GM18511 (cell line): ENCODE results near the gene DNAJA3.
"Not testable (repeated sequence)": the region's sequence is repeated elsewhere in the genome, so short reads cannot be mapped to it uniquely, and the experiment has no call there.

ENCODE experiments used
- ATAC-seq: cut with Tn5 transposase; IDR thresholded peaks from one replicate; pipeline ENCODE4 v1.9.1; 2021; ENCODE audit warnings: mild to moderate bottlenecking, moderate library complexity; ENCODE audit not compliant: unreplicated experiment

The DNAJA3 gene

DNA sequence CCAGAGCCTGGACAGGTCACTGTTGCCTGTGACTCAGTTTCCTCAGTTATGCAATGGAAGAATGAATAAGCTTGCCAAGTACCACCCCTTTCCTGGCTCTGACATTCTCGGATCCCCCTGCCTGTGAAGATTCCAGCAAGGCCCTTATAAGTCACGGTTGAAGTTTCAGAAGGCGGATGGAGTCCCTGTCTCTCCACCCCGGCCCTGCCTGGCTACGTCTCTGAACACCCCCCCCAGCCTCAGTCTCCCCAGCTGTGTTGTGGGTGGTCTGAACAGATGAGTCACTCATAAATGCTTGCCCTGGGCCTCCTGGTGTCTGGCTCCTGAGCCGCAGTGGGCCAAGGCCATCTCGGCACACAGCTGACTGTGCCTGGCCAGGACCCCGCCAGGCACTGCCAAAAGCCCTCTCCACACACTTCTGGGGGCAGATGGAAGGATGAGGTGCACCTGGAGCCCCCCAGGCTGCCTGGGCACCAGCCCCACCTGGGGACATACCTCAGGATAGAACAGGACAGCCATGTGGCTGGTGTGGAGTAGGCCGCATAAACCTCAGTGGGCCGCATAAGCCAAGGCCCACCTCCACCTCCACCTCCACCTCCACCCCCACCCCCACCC, 38.6 kb upstream of the DNAJA3 start:
- no peak for ATAC-seq

DNA sequence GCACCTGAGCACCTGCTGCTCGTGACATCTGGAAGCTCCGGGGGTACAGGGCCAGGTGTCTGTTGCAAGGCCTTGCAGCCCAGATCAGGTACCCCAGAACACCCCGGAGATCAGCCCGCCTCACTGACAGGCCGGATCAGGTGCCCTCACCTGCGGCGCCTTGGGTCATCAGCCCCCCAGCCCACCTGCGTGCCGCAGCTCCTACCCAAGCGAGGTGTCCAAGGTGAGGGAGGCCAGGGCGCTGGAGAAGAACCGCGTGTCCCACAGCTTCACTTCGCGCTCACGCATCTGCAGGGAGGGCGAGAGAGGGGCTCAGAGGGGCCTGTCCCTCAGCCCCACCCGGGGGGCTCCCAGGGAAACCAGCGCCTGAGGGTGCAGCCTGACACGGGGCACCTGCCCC, 37.9 kb upstream of the DNAJA3 start:
- ATAC-seq, result no peak

DNA sequence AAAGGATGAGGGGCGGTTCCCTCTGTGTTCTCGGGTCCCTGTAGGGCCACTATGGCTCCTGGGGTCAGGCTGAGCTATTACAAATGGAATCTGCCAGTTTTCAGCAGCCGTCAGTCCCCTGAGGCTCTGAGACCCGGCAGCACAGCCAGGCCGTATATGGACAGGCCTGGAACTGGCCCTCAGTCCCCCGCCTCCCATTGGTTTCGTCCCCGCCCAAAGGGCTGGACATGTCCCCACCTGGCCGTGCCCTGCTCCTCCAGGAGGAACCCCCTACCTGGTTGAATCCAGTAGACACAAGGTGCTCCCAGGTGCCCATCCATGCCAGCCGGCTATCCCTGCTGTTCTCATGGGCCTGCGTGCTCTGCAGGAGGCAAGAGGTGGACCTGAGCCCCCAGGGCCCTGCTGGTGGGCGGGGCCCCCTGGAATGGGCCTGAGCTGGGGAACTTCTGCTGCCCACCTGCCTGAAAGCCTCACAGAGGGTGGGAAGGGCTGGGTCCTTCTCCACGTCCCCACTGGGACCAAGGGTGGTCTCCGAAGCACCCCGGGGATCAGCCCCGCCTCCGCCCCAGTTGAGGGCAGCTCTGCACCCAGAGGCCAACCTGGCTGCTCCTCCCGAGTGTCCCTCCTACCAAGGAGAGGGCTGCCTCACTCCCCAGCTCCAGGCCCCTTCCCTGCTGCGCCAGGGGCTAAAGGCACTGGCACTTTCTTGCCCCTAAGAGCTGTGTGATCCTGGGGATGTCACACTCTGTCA, 37.2 kb upstream of the DNAJA3 start:
- no peak for ATAC-seq

DNA sequence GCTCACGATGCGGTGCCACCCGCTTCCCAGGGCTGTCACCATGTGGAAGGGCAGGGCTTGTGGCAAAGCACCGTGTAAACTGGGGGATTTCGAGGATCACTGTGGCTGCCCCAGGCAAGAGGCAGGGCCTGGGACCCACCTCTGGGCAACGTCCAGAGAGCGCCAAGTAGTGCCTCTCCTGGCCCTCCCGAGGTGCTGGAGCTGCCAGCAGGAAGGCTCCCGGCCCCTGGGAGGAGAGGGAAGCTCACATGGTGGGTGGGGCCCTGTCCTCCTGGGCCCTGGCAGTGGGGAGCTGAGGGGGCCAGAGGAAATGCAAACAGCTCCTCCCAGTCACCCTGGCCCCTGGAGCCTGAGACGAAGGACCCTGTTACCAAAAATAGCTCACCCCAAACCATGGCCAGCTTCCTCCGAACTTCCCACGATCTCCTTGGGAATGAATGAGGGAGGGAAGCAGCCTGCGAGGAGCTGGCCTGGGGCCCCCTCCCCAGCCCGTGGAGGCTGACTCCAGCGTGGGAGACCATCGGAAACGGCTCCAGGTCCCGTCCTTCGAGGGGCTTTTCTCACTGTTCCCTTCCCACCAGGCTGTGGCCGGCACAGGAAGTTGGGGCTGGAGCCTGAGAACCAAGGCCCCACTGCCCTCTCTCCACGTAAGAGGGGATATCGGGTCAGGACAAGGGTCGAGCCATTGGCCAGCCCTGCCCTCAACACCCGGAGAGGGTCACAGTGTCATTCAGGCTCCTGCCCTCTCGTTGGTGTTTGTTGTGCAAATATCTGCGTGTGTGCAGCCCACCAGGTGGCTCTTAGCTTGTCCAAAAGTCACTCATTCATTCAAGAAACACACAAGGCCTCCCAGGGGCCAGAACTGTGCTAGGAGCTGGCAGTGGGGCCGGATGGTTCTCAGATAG, 36.4 kb upstream of the DNAJA3 start:
- ATAC-seq, result no peak

DNA sequence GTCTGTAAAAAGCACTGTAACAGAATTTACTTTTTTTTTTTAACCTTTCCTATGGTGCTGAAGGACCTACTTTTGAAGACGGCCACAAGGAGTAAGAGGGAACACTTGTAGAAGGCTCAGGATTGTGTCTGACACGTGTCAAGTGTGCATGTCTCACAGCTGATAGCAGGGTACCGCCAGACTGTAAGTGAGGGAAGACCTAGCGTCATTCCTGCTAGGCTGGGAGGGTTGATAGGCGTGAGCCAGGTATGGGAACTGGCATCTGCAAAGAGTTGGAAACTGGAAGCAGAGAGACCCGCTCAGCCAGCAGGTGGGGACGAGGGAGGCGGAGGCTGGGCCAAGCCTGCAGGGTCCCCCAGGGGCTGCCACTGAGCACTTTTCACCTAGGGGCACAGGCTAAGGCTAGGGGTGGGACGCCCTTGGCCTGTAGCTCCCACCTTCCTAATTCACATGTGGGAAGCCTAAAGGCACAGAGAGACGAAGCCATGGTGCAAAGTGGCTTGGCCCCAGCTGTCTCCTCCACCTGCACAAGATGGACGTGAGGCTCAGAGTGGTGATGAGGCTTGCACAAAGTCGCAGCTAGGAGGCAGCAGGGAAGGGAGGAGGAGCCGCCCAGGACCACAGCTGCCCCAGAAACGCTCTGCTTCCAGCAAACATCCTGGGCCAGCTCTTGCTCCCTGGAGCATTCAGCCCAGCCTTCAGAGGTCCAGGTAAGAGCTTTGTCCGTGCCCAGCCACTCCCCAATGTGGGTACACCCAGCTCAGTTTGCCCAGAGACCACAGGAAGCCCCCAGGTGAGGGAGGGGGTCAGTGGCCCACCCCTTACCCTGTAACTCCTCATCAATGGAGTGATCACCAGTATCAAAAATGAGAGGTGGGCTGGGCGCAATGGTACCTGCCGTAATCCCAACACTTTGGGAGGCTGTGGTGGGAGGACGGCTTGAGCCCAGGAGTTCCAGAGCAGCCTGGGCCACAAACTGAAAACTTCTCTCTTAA, 35.1 kb upstream of the DNAJA3 start:
- no peak for ATAC-seq

DNA sequence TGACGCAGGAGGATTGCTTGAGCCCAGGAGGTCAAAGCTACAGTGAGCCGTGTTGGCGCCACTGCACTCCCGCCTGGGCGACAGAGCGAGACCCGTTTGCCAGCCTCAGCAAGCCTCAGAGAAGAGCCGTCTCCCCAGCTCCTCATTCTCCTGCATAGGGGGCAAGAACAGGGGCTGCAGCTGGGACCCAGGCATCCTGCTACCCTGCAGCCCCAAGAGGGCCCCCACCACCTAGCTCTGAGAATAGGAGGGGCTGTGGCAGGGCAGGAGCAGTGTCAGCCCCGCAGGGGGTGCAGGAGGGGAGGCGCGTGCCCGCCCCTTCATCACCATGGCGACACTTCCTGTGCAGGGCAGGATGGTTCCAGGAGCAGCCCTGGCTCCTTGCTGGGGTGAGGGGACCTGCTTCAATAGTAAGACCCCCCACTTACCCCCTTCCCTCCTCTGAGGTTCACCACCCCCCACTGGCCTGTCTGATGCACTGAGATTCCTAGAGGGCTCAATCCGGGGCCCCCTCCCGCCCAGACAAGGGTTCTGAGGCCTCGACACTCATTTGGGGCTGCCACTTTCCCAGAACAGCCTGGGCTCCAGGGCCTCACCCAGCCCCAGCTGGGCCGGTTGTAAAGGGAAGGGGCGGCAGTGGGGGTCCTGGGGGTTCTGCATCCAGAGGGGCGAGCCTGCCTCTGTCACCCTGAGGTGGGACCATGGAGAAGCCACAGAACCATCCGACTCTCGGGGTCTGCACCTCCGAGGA, 33.9 kb upstream of the DNAJA3 start:
- no peak for ATAC-seq

DNA sequence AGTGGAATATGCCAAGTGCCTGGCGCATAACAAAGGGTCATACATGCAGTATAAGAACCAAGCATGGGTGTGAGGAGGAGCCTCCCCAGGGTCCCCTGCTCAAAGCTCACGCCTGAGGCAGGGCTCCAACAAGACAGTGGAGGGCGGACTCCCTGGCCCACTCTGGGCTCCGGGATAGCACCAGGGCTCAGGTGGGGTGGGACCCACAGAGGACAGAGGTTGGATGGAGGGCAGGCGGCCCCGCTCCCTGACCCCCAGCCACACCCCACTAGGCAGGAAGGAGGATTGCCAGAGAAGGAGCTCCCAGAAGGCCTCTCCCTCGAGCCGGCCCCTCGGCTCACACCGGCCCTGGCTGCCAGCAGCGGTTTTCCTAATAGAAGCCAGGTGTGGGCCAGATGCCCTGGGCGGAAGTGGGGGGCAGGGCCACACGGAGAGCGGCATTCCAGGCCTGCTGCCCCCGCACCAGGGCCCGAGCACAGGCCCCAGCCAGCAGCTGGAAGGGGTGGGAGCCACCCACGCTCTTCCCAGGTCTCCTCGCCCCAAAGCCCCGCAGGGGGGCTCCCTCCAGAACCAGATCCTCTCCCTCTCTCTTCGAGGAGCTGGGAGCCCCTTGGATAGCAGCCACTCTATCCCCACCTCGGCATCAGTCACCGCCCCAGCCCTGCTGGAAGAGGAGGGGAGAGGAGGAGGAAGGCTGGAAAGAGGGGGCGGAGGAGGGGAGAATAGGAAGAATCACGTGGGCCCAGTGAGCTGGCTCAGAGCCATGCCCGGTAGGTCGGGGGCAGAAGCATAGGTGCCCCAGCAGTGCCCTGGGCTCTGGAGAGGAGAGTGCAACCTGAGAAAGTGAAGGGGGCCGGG, 33.1 kb upstream of the DNAJA3 start:
- no peak for ATAC-seq

DNA sequence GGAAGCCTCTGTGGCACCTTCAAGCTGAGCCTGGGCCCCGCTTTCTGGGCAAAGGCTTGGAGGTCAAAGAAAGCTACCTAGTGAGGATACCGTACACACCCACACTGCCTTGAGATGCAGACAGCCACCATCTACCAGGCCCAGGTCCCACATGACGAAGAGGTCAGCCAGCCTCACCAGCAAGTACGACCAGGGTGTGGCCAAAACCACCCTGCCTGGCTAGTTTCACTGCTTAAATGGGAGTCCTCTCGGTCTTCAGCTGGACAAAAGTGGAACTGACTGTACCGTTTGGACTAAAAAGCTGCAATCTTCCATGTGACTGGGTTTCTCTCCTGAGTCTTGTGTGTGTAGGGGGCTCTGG, 32.4 kb upstream of the DNAJA3 start:
- no peak for ATAC-seq

DNA sequence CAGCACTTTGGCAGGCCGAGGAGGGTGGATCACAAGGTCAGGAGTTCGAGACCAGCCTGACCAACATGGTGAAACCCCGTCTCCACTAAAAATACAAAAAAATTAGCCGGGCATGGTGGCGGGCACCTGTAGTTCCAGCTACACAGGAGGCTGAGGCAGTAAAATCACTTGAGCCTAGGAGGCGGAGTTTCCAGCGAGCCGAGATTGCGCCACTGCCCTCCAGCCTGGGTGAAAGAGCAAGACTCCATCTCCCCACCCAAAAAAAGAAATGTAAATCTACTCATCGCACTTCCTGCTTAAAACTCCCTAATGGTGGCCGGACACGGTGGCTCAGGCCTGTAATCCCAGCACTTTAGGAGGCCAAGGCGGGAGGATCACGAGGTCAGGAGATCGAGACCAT, 31.8 kb upstream of the DNAJA3 start:
- ATAC-seq, result not testable (repeated sequence)

DNA sequence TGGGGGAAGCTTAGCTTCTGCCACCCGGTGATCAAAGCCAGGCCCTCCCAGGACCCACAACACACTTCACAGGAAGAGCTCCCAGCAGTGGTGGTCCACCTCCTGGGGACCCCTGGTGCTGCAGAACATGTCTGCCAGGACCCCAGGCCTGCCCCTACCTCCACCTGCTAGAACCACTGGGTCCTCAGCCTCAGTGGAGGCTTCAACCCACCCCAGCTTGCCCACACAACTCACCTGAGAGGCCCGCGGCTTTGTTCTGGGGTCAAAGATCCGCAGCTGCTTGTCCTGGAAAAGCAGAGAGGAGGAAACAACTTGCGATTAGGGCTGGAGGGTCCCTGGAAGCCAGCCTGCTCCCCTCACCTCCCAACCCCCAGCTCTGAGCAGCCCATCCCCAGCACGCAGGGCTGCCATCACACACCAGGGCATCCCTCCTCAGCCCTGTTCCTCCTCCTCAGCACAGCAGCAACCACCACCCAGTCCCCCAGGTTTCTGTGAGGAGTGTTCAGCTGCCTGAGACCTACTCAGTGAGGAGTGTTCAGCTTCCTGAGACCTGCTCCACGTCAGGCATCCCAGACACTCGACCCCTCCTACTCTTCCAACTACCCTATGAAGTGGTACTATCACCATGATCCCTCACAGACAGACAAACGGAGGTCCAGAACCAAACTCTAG, 30.5 kb upstream of the DNAJA3 start:
- ATAC-seq, result no peak

DNA sequence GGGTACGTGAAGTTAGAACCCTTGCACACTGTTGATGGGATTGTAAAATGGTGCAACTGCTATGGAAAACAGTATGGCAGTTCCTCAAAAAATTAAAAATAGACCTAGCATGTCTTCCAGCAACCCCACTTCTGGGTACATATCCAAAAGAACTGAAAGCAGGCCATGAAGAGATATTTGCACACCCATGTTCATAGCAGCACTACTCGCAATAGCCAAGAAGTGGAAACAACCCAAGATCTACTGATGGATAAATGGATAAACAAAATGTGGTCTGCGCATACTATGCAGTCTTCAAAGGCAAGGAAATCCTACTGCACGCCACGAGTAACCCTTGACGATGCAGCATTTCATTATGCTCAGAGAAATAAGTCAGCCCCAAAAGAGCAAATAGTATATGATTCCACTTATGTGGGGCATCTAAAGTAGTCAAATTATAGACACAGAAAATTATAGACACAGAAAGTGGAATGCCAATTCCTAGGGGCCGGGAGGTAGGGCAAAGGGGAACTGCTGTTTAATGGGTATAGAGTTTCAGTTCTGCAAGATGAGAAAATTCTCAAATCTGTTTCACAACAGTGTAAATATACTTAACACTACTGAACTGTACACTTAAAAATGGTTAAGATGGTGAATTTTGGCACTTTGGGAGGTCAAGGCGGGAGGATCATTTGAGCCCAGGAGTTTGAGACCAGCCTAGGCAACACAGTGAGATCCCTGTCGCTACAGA, 26.5 kb upstream of the DNAJA3 start:
- ATAC-seq, result no peak

DNA sequence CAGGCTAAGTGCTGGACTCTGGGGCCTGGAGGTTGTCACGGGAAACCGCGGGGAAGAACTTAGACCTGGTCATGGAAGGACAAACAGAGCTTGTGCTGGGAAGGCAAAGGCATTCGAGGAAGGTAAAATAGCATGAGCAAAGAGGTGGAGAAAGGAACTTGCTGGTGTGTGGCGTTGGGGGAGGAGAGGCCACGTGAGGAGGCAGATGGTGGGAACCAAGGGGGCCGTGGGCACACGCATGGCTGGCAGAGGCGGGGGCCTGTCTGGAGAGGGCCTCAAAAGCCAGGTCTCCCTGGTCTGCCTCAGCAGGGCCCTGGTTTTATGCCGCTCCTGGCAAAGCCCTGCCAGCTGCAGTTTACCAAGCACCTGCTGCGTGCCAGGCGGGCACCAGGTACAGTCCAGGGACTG, 24.6 kb upstream of the DNAJA3 start:
- ATAC-seq, result no peak

DNA sequence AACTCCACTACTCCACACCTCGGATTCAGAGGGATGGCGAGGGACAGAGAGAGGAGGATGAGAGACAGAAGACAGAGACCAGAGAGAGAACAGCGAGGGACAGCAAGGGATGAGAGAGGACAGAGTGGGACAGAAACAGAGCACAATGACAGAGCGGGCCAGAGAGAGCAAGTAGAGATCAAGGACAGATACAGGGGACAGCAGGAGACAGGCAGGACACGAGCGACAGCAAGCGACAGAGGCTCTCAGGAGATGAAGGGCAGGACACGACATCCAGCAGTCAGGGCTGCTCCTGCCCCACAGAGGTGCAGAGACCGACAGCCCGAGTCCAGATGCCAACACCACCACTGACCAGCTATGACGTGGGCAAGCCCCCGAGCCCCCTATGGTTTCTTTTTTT, 24.2 kb upstream of the DNAJA3 start:
- ATAC-seq, result no peak

DNA sequence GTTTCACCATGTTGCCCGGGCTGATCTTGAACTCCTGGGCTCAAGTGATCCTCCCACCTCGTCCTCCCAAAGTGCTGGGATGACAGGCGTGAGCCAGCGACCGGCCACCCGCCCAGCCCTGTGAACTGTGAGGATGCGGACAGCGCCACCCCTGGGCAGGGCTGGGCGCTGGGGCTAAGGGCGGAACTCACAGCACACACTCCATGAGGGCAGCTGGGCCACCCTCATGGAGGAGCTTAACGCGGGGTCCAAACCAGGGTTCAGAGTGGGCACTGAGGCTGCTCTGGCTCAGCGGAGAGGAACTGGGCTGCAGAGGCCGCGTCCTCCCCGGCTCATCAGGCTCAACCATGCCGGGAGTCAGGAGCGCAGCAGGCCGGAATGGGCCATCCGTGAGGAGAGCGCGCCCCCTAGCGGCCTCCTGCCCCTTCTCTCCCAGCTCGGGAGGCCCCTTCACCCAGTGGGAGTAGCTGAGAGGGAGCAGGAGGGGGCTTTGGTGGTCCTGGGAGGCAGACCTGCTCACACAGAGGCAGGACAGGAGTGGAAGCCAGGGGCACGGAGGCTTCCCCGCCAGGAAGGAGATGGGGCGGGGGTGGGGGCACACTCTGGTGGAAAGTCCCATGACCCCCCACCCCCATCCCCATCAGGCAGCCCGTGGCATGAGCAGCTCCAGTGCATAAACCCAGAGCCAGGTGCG, 23.1 kb upstream of the DNAJA3 start:
- ATAC-seq, result peak; percentile 64

DNA sequence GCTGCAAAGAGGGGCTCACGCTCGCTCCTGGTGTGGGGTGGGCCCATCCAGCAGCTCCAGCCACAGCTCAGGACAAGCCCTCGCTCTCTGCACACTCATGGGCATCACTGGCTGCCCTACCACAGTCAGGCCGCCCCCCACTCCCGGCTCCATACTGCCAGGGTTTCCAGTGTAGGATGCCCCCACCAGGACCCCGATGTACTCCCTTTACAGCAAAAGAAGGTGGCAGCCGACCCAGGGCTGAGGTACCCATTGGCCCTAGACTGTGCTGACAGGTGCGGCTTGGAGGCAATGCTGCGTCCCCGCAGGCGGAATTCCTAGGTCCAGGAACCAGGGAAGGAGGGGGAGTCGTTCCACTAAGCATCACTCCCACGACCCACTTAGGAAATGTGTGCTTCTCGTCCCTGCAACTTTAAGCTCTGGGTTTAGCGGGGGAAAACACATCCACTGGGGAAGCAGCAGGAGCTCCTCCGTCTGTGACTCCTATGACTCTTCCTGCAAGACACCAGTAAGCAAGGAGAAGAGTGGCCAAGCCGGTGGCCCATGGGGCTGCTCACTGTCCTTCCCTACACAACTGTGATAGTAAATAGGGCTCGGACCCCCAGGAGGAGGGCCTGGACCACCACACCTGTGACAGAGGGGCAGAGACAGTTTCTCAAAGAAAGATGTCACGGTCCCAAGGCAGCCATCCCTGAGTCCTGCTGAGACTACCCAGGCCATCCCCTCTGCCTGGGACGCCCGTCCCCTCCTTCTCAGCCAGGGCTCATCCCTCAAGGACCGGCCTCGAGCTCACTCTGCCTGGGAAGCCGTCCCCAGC, 22.3 kb upstream of the DNAJA3 start:
- no peak for ATAC-seq

DNA sequence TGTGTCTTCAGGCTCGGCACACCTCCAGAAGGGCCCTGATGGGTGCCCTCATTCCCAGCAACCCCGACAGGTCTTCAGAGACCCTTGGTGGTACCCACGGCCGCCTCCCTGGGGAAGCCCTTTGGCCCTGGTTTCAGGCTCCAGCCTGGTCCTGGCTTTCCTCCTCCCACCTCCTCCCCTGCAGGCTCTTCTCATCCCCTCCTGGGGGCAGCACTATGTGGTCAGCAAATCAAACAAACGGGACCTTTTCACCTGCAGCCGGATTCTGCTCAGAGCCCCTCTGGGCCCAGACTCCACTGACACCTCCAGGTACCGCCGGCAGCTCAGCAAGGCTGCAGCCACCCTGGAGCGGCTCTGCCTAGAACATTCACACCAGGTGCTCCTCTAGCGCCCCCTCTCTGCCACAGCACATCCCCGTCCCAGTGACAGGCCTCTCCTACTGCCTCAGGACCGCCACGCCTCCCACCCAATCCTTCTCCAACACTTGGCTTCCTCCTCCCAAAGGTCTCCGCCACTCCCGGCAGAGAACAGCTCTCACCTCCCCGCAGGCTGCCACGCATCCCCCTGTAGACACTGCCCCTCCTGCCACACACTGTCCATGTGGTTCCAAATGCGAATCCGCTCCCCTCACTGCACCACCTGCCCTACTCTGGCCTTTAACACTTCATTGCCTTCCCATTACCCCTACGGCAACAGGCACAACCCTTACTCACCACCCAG, 21.3 kb upstream of the DNAJA3 start:
- ATAC-seq, result no peak
